Measurements from ENCODE around the gene AGAP3. TPM values are rescaled to one million over a fixed set of nuclear protein-coding genes. Genes with fewer than 3 reads are reported as not detected.
A peak's percentile ranks its signal among the peaks of the same experiment; 100 is the strongest.
"Not testable (repeated sequence)": the region's sequence is repeated elsewhere in the genome, so short reads cannot be mapped to it uniquely, and the experiment has no call there.

The AGAP3 gene
- total RNA-seq, result 152 TPM
- long read RNA-seq, transcript AGAP3-211 (9 exons, 2,039 nt), result minor isoform, 11 of 372 reads
- long read RNA-seq, transcript AGAP3-201 (9 exons, 2,675 nt), result minor isoform, 11 of 372 reads
- long read RNA-seq, transcript AGAP3-202 (18 exons, 3,225 nt), result major isoform, 87 of 372 reads
- long read RNA-seq, partial matches to known transcripts, result 130 of 372 reads
- long read RNA-seq, other reads (novel, unspliced or antisense), result 130 of 372 reads

GRCh38 chr7:151085691-151086620 is at the start of gene AGAP3:
Gene AGAP3 (plus strand): TSS chr7:151086475. CDS start chr7:151086742, 267 bp downstream.
- Histone ChIP-seq H3K4me3 (peak within 1 kb of the TSS; percentile 88), H3K27me3 (no peaks in the 10 kb centered on the region), H3K9me3 (no peaks in the 10 kb centered on the region), H3K27ac (peak within 1 kb of the TSS; percentile 84), H3K36me3 (no peaks in the 10 kb centered on the region), H3K4me1 (peaks cover 65% of the 10 kb centered on the region)
- ATAC-seq (peak; percentile 76), DNase-seq (peak; percentile 96)
- no peak for TF ChIP-seq CTCF (IDR thresholded peaks at IDR 0.05)
- intact Hi-C loops (cut with DNase I), result no loop called here

GRCh38 chr7:151038951-151039849 is 47.1 kb upstream of the AGAP3 start:
- Histone ChIP-seq H3K36me3 (peaks cover 41% of the 10 kb centered on the region), H3K27me3 (no peaks in the 10 kb centered on the region), H3K27ac (peak overlapping the region; percentile 30), H3K9me3 (no peaks in the 10 kb centered on the region), H3K4me3 (no peak overlapping the region), H3K4me1 (peaks cover 11% of the 10 kb centered on the region)
- no peak for TF ChIP-seq CTCF (IDR thresholded peaks at IDR 0.05)
- peak; percentile 86 for DNase-seq
- peak; percentile 77 for ATAC-seq
- intact Hi-C loops (cut with DNase I), result loop anchor here (10.0 kb wide), 1 partner anchor 76 kb away; no protein-coding TSS in a partner anchor

- Histone ChIP-seq H3K9me3 (no peaks in the 10 kb centered on the region), H3K4me3 (no peak overlapping the region), H3K4me1 (peaks cover 11% of the 10 kb centered on the region), H3K27me3 (no peaks in the 10 kb centered on the region), H3K27ac (no peak overlapping the region), H3K36me3 (peaks cover 40% of the 10 kb centered on the region)
- intact Hi-C loops (cut with DNase I), result loop anchor here (10.0 kb wide), 1 partner anchor 75 kb away; no protein-coding TSS in a partner anchor
- ATAC-seq, result peak; percentile 19
- no peak for TF ChIP-seq CTCF (IDR thresholded peaks at IDR 0.05)
- no peak for DNase-seq
Observed at GRCh38 chr7:151039850-151040548, 46.3 kb upstream of the AGAP3 start.

- H3K36me3 ChIP-seq, result peaks cover 38% of the 10 kb centered on the region
- ATAC-seq (no peak), DNase-seq (no peak)
- H3K9me3 ChIP-seq, result no peaks in the 10 kb centered on the region
- H3K4me3 ChIP-seq, result no peak overlapping the region
- H3K27me3 ChIP-seq, result no peaks in the 10 kb centered on the region
- intact Hi-C loops (cut with DNase I), result no loop called here
- no peak overlapping the region for H3K27ac ChIP-seq
- TF ChIP-seq CTCF (IDR thresholded peaks at IDR 0.05), result no peak
- peaks cover 11% of the 10 kb centered on the region for H3K4me1 ChIP-seq
Observed at GRCh38 chr7:151040616-151041375, 45.5 kb upstream of the AGAP3 start.

- intact Hi-C loops (cut with DNase I), result not testable (repeated sequence)
Observed at GRCh38 chr7:151043449-151043848, 42.8 kb upstream of the AGAP3 start.

More at GRCh38 chr7:151043449-151043848, 42.8 kb upstream of the AGAP3 start:
- peaks cover 11% of the 10 kb centered on the region for H3K4me1 ChIP-seq
- H3K36me3 ChIP-seq, result peaks cover 24% of the 10 kb centered on the region
- ATAC-seq, H3K27ac ChIP-seq, DNase-seq, H3K27me3 ChIP-seq, H3K4me3 ChIP-seq, H3K9me3 ChIP-seq: not testable (repeated sequence)
